HFF-Myc (cell line): Measurements from ENCODE around the gene ALKBH4.
A peak's percentile ranks its signal among the peaks of the same experiment; 100 is the strongest.

Experiments used
- DNase-seq: peaks from one replicate; pipeline ENCODE4 v3.0.0-alpha.2; 2011; ENCODE audit warnings: low read depth; ENCODE audit errors: extremely low read depth
- H3K4me3 ChIP-seq: replicated peaks from 2 replicates; pipeline ENCODE4 v1.5.1; 2011; ENCODE audit warnings: low read depth, mild to moderate bottlenecking, control low read depth, low read length
- TF ChIP-seq, protein P1 (sequence below): IDR thresholded peaks from 2 replicates; pipeline ENCODE4 v1.5.1; 2012; ENCODE audit warnings: mild to moderate bottlenecking, low read depth, low read length, control low read depth; ENCODE audit errors: missing control alignments

Gene ALKBH4

DNA sequence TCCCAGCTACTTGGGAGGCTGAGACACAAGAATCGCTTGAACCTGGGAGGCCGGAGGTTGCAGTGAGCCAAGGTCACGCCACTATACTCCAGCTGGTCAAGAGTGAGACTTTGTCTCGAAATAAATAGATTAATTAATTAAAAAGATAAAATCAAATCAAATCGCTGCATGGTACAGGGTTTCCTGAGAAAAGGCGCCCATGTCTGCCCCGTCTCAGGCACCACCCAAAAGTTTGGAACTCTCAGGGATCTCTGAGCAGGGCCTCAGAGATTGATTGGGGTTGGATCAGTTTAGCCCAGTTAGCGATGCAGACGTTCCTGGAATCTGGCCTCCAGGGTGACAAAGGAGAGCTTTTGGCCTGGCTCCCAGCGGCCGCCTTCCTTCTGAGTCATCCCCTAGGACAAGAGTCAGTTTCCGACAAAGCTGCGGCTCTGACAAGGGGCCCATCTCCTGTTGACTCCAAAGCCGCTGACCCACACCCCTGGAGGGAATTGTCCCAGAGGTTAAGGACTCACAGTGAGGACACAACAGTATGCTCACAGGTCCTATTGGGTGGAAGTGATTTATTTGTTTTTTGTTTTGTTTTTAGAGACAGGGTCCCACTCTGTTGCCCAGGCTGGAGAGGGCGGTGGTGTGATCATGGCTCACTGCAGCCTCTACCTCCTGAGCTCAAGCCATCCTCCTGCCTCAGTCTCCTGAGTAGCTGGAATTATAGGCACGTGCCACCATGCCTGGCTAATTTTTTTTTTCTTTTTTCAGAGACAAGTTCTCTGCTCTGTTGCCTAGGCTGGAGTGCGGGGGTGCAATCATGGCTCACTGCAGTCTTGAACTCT, 24.5 kb downstream of the ALKBH4 start:
- TF ChIP-seq, protein P1, sequence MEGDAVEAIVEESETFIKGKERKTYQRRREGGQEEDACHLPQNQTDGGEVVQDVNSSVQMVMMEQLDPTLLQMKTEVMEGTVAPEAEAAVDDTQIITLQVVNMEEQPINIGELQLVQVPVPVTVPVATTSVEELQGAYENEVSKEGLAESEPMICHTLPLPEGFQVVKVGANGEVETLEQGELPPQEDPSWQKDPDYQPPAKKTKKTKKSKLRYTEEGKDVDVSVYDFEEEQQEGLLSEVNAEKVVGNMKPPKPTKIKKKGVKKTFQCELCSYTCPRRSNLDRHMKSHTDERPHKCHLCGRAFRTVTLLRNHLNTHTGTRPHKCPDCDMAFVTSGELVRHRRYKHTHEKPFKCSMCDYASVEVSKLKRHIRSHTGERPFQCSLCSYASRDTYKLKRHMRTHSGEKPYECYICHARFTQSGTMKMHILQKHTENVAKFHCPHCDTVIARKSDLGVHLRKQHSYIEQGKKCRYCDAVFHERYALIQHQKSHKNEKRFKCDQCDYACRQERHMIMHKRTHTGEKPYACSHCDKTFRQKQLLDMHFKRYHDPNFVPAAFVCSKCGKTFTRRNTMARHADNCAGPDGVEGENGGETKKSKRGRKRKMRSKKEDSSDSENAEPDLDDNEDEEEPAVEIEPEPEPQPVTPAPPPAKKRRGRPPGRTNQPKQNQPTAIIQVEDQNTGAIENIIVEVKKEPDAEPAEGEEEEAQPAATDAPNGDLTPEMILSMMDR = no peak
- no peak overlapping the region for H3K4me3 ChIP-seq
- DNase-seq = peak; percentile 47

- no peak for DNase-seq
- TF ChIP-seq, protein P1 = no peak
- H3K4me3 ChIP-seq = no peak overlapping the region
Measured at GRCh38 chr7:102436118-102436517, 28.5 kb downstream of the ALKBH4 start.

DNA sequence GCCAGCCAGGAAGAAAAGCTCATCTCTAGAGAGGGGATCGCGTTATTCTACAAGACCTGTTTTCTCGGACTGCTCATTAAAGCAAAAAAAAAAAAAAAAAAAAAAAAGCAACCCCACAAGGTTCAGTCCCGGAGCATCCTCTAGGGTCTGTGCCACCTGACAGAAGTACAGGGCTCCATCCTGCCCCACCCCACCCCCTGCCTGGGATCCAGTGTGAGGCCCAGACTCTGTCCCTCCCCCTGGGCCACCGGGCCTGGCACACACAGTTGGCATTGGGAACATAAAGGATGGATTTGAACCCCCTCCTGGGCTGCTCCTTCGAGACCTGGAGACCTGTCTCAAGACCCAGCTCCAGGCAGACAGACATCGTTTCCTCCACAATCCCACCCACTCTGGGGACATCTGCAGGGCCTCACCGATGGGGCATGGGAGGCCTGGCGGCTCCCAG, 30.6 kb downstream of the ALKBH4 start:
- DNase-seq = no peak

GRCh38 chr7:102433219-102434038, 31.2 kb downstream of the ALKBH4 start, which contains the start of gene ORAI2:
ORAI2 (plus strand) TSS chr7:102433575; CDS start chr7:102438957, 5,382 bp downstream.
- no peak for DNase-seq
- H3K4me3 ChIP-seq = peak within 1 kb of the TSS; percentile 67
- TF ChIP-seq, protein P1 = no peak

More for the DNA sequence above, 30.6 kb downstream of the ALKBH4 start:
- peak overlapping the region; percentile 67 for H3K4me3 ChIP-seq
- TF ChIP-seq, protein P1 = no peak

DNA sequence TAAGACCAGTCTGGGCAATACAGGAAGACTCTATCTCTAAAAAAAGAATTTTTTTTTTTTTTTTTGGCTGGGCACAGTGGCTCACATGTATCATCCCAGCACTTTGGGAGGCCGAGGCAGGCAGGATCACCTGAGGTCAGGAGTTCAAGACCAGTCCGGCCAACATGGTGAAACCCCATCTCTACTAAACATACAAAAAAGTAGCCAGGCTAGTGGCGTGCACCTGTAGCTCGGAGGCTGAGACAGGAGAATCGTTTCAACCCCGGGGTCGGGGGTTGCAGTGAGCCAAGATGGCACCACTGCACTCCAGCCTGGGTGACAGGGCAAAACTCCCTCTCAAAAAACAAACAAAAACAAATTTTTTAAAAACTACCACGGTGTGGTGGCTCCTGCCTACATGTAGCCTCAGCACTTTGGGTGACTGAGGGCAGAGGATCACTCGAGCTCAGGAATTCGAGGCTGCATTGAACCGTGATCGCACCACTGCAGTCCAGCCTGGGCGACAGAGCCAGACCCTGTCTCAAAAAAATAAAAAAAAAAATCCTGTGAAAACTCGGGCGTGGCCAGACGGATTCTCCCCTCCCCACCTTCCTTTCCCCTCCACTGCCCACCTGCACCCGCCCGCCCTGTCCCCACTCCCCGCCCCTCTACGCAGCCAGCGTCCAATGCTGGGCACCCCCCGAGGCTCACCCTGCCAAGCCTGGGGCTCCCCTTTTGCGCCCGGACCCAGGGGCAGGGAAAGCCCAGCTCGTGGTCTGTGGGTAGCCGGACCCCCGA, 32.0 kb downstream of the ALKBH4 start:
- H3K4me3 ChIP-seq = peak overlapping the region; percentile 67
- no peak for DNase-seq
- TF ChIP-seq, protein P1 = no peak

DNA sequence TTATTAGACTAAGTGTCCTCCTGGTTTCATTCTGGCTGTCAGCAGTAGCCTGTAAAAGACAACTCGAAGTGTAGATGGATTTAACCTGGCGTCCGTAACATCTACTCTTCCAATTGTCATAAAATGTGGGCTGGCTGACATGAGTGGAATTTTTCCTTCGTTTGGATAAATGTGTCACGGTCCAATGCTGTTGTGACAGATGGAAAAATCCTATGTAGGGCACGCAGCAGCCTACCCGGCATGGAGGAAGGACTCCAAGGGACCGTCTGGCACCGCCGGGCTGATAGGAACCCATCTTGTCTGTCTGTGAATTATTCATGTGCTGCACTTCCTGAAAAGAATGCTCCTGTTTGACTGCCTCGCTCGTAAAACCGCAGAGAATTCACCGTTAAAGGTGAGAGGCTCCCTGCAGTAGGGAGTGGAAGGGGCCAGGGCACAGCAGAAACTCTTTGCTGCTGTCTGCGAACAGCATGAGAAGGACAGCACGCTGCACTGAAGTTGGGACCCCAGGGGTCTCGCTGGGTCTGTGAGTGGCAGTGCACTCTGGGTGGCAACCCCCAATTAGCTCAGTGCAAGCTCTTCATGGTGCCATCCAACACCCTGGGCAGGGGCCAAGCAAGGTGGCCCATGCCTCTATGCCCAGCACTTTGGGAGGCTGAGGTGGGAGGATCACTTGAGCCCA, 32.9 kb downstream of the ALKBH4 start:
- TF ChIP-seq, protein P1 = no peak
- DNase-seq = no peak
- H3K4me3 ChIP-seq = no peak overlapping the region
